HEK293 (cell line): Measurements from ENCODE around the gene PKIB.
A peak's percentile ranks its signal among the peaks of the same experiment; 100 is the strongest.

Experiments used
- EGR2 ChIP-seq: fragments of 450-650 bp; formaldehyde crosslinking; IDR thresholded peaks from 2 replicates; pipeline ENCODE4 v1.5.1; 2016; ENCODE audit warnings: low read depth, missing biosample characterization, missing genetic modification characterization
- GLI2 ChIP-seq: fragments of 450-650 bp; formaldehyde crosslinking; IDR thresholded peaks from 2 replicates; pipeline ENCODE4; 2017; ENCODE audit warnings: missing biosample characterization, missing genetic modification characterization, low read depth, borderline replicate concordance
- GLIS1 ChIP-seq: fragments of 450-650 bp; formaldehyde crosslinking; IDR thresholded peaks from 2 replicates; pipeline ENCODE4 v1.5.1; 2016; ENCODE audit warnings: missing biosample characterization, missing genetic modification characterization
- HOXA7 ChIP-seq: sonication (generic); formaldehyde crosslinking; IDR thresholded peaks from 2 replicates; pipeline ENCODE4 v1.8.1; 2022; ENCODE audit warnings: missing genetic modification reagents, borderline replicate concordance
- IKZF3 ChIP-seq: fragments of 450-650 bp; IDR thresholded peaks from 2 replicates; pipeline ENCODE4 v1.5.0; 2018; ENCODE audit warnings: missing biosample characterization, mild to moderate bottlenecking, missing genetic modification characterization, moderate library complexity
- KLF1 ChIP-seq: fragments of 450-650 bp; formaldehyde crosslinking; IDR thresholded peaks from 2 replicates; pipeline ENCODE4 v1.5.1; 2016; ENCODE audit warnings: missing biosample characterization, missing genetic modification characterization
- KLF16 ChIP-seq: fragments of 450-650 bp; formaldehyde crosslinking; IDR thresholded peaks from 2 replicates; pipeline ENCODE4 v1.5.1; 2017; ENCODE audit warnings: missing biosample characterization, missing genetic modification characterization
- PRDM1 ChIP-seq: fragments of 450-650 bp; formaldehyde crosslinking; IDR thresholded peaks from 2 replicates; pipeline ENCODE4; 2016; ENCODE audit warnings: missing biosample characterization, missing genetic modification characterization
- PRDM2 ChIP-seq: fragments of 450-650 bp; formaldehyde crosslinking; IDR thresholded peaks from 2 replicates; pipeline ENCODE4 v1.5.1; 2016; ENCODE audit warnings: missing biosample characterization, missing genetic modification characterization, borderline replicate concordance
- SALL2 ChIP-seq: fragments of 450-650 bp; formaldehyde crosslinking; IDR thresholded peaks from 2 replicates; pipeline ENCODE4 v1.5.0; 2017; ENCODE audit warnings: missing biosample characterization, mild to moderate bottlenecking, missing genetic modification characterization, borderline replicate concordance
- TRIM28 ChIP-seq: IDR thresholded peaks from 2 replicates; pipeline ENCODE4 v1.6.1; 2011; ENCODE audit warnings: low read length, control low read depth, borderline replicate concordance
- ZBTB1 ChIP-seq: fragments of 450-650 bp; formaldehyde crosslinking; IDR thresholded peaks from 2 replicates; pipeline ENCODE4 v1.5.1; 2016; ENCODE audit warnings: missing biosample characterization, missing genetic modification characterization
- ZBTB49 ChIP-seq: fragments of 450-650 bp; formaldehyde crosslinking; IDR thresholded peaks from 2 replicates; pipeline ENCODE4 v1.5.1; 2016; ENCODE audit warnings: missing biosample characterization, missing genetic modification characterization, low read depth
- ZEB2 ChIP-seq: fragments of 450-650 bp; formaldehyde crosslinking; IDR thresholded peaks from 2 replicates; pipeline ENCODE4 v1.5.1; 2016; ENCODE audit warnings: missing biosample characterization, missing genetic modification characterization
- ZFP41 ChIP-seq: fragments of 450-650 bp; formaldehyde crosslinking; IDR thresholded peaks from 2 replicates; pipeline ENCODE4 v1.5.1; 2016; ENCODE audit warnings: missing biosample characterization, missing genetic modification characterization, borderline replicate concordance
- ZNF10 ChIP-seq: fragments of 450-650 bp; formaldehyde crosslinking; IDR thresholded peaks from 2 replicates; pipeline ENCODE4 v1.5.1; 2017; ENCODE audit warnings: missing biosample characterization, missing genetic modification characterization
- ZNF169 ChIP-seq: fragments of 450-650 bp; formaldehyde crosslinking; IDR thresholded peaks from 2 replicates; pipeline ENCODE4 v1.5.1; 2016; ENCODE audit warnings: missing biosample characterization, missing genetic modification characterization
- ZNF174 ChIP-seq: fragments of 450-650 bp; formaldehyde crosslinking; IDR thresholded peaks from 2 replicates; pipeline ENCODE4 v1.5.0; 2017; ENCODE audit warnings: missing biosample characterization, mild to moderate bottlenecking, missing genetic modification characterization
- ZNF19 ChIP-seq: fragments of 450-650 bp; formaldehyde crosslinking; IDR thresholded peaks from 2 replicates; pipeline ENCODE4; 2016; ENCODE audit warnings: missing biosample characterization, missing genetic modification characterization, low read depth
- ZNF23 ChIP-seq: fragments of 450-650 bp; formaldehyde crosslinking; IDR thresholded peaks from 2 replicates; pipeline ENCODE4 v1.5.1; 2016; ENCODE audit warnings: missing biosample characterization, missing genetic modification characterization, borderline replicate concordance
- ZNF248 ChIP-seq: fragments of 450-650 bp; formaldehyde crosslinking; IDR thresholded peaks from 2 replicates; pipeline ENCODE4 v1.5.1; 2017; ENCODE audit warnings: missing biosample characterization, missing genetic modification characterization
- ZNF362 ChIP-seq: fragments of 450-650 bp; formaldehyde crosslinking; IDR thresholded peaks from 2 replicates; pipeline ENCODE4 v1.5.1; 2016; ENCODE audit warnings: missing biosample characterization, missing genetic modification characterization
- ZNF37A ChIP-seq: fragments of 450-650 bp; IDR thresholded peaks from 2 replicates; pipeline ENCODE4 v1.5.1; 2018; ENCODE audit warnings: missing biosample characterization, missing genetic modification characterization
- ZNF394 ChIP-seq: fragments of 450-650 bp; formaldehyde crosslinking; IDR thresholded peaks from 2 replicates; pipeline ENCODE4 v1.5.1; 2016; ENCODE audit warnings: missing biosample characterization, missing genetic modification characterization, mild to moderate bottlenecking, moderate library complexity, borderline replicate concordance
- ZNF473 ChIP-seq: fragments of 450-650 bp; formaldehyde crosslinking; IDR thresholded peaks from 2 replicates; pipeline ENCODE4 v1.5.1; 2017; ENCODE audit warnings: missing biosample characterization, missing genetic modification characterization
- ZNF48 ChIP-seq: fragments of 450-650 bp; formaldehyde crosslinking; IDR thresholded peaks from 2 replicates; pipeline ENCODE4 v1.5.1; 2016; ENCODE audit warnings: missing biosample characterization, missing genetic modification characterization
- ZNF560 ChIP-seq: fragments of 450-650 bp; formaldehyde crosslinking; IDR thresholded peaks from 2 replicates; pipeline ENCODE4 v1.5.1; 2017; ENCODE audit warnings: missing biosample characterization, missing genetic modification characterization, borderline replicate concordance
- ZNF610 ChIP-seq: fragments of 450-650 bp; formaldehyde crosslinking; IDR thresholded peaks from 2 replicates; pipeline ENCODE4 v1.5.1; 2016; ENCODE audit warnings: missing biosample characterization, missing genetic modification characterization, borderline replicate concordance
- ZNF664 ChIP-seq: fragments of 450-650 bp; formaldehyde crosslinking; IDR thresholded peaks from 2 replicates; pipeline ENCODE4 v1.5.1; 2016; ENCODE audit warnings: missing biosample characterization, missing genetic modification characterization
- ZNF704 ChIP-seq: fragments of 450-650 bp; formaldehyde crosslinking; IDR thresholded peaks from 2 replicates; pipeline ENCODE4 v1.5.1; 2016; ENCODE audit warnings: missing biosample characterization, missing genetic modification characterization
- ZNF830 ChIP-seq: fragments of 450-650 bp; IDR thresholded peaks from 2 replicates; pipeline ENCODE4 v1.5.0; 2018; ENCODE audit warnings: missing biosample characterization, missing genetic modification characterization, low read depth, mild to moderate bottlenecking, moderate library complexity
- ZNF837 ChIP-seq: fragments of 450-650 bp; formaldehyde crosslinking; IDR thresholded peaks from 2 replicates; pipeline ENCODE4 v1.5.1; 2016; ENCODE audit warnings: missing biosample characterization, missing genetic modification characterization
- ZSCAN23 ChIP-seq: fragments of 450-650 bp; formaldehyde crosslinking; IDR thresholded peaks from 2 replicates; pipeline ENCODE4 v1.5.1; 2016; ENCODE audit warnings: missing biosample characterization, missing genetic modification characterization

Gene PKIB

GRCh38 chr6:122735582-122735981 lies 125.4 kb downstream of the PKIB start (continued):
- TF ChIP-seq PRDM1 (peak; percentile 17; the same call in 1 of the 2 replicates), GLIS1 (tag by site-specific recombination) (no peak), EGR2 (no peak), ZNF48 (tag by site-specific recombination) (no peak), IKZF3 (0 out of 2 replicates have a peak, but pooled peaks have one; percentile 12), ZNF19 (tag by site-specific recombination) (no peak), ZNF37A (tag by site-specific recombination) (no peak), ZNF473 (tag by site-specific recombination) (no peak), ZNF362 (tag by site-specific recombination) (no peak), ZSCAN23 (tag by site-specific recombination) (no peak), ZNF169 (tag by site-specific recombination) (no peak), ZNF837 (no peak), ZNF664 (tag by site-specific recombination) (no peak), KLF1 (no peak), HOXA7 (CRISPR knock-in tag) (no peak), GLI2 (tag by site-specific recombination) (no peak), PRDM2 (tag by site-specific recombination) (no peak), TRIM28 (peak; percentile 89; the same call in 1 of the 2 replicates), ZFP41 (tag by site-specific recombination) (no peak), ZNF830 (tag by site-specific recombination) (no peak), ZBTB1 (tag by site-specific recombination) (no peak), KLF16 (no peak), ZNF248 (tag by site-specific recombination) (no peak), ZBTB49 (tag by site-specific recombination) (no peak), ZNF394 (tag by site-specific recombination) (peak; percentile 56), ZNF174 (no peak), ZNF10 (tag by site-specific recombination) (peak; percentile 80; the same call in 1 of the 2 replicates), SALL2 (tag by site-specific recombination) (no peak), ZEB2 (tag by site-specific recombination) (peak; percentile 90), ZNF610 (tag by site-specific recombination) (no peak), ZNF560 (tag by site-specific recombination) (no peak), ZNF704 (tag by site-specific recombination) (no peak), ZNF23 (no peak)
